Mucosa of rectum (tissue), 2 donors: ENCODE measurements around the gene OTOR.

Source experiments
- H3K27ac ChIP-seq, 2 donors: one replicate each; pipeline ENCODE4 v1.7.0; 2013; ENCODE audit warnings: inconsistent platforms in 2 of 2, low read depth in 2 of 2, low read length in 2 of 2
- H3K27me3 ChIP-seq, 2 donors: one replicate each; pipeline ENCODE4 v1.7.0; 2013; ENCODE audit warnings: low read length in 2 of 2; ENCODE audit not compliant: control insufficient read depth in 2 of 2, insufficient read depth in 2 of 2
- H3K36me3 ChIP-seq, 2 donors: one replicate each; pipeline ENCODE4 v1.7.0; 2013; ENCODE audit warnings: low read length in 2 of 2; ENCODE audit not compliant: control insufficient read depth in 2 of 2, insufficient read depth in 2 of 2
- H3K4me1 ChIP-seq, 2 donors: one replicate each; pipeline ENCODE4 v1.7.0; 2013; ENCODE audit warnings: low read length in 2 of 2, mild to moderate bottlenecking in 1 of 2; ENCODE audit not compliant: control insufficient read depth in 2 of 2, insufficient read depth in 2 of 2
- H3K4me3 ChIP-seq, 2 donors: one replicate each; pipeline ENCODE4 v1.7.0; 2013; ENCODE audit warnings: low read length in 2 of 2
- H3K9ac ChIP-seq, 2 donors: one replicate each; pipeline ENCODE4 v1.7.0; 2013; ENCODE audit warnings: low read length in 2 of 2, low read depth in 1 of 2, mild to moderate bottlenecking in 1 of 2
- H3K9me3 ChIP-seq, 2 donors: one replicate each; pipeline ENCODE4 v1.7.0; 2013; ENCODE audit warnings: low read length in 2 of 2; ENCODE audit not compliant: control insufficient read depth in 2 of 2
- donor health status: healthy.
- donor health status: Normal muscosa, but diverticular disease.

Gene OTOR

GRCh38 chr20:16745204-16745603 is 3.0 kb upstream of the OTOR start:
- no peak overlapping the region for H3K9ac ChIP-seq
- no peak overlapping the region for H3K4me3 ChIP-seq
- no peak overlapping the region for H3K27ac ChIP-seq
- H3K4me1 ChIP-seq = no peaks in the 10 kb centered on the region
- H3K36me3 ChIP-seq = peaks cover 8 to 19% of the 10 kb centered on the region in 2 donors
- H3K27me3 ChIP-seq = no peaks in the 10 kb centered on the region
- H3K9me3 ChIP-seq = no peaks in the 10 kb centered on the region

DNA sequence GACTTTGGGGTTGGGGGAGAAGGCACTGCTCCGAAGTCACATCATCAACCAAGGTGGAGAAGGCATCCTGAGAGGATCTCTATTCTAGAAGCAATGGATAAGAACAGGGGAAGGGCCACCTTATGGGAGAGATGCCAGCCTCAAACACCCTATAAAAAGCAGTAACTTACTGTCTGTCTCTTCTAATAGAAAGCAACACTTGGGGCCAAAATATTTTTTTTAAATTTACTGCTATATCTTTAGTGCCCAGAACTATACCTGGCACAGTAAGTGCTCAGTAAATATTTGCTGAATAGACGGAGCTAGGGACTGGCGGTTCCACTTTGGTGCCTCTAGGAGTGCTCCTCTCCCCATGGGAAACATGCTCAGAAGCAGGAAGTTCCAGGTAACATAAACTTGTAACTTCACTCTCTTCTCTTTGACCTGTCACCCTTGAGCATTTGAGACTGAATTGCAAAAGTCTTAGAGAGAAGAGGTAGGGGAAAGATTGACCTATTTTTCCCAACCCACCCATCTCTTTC is 807 bp upstream of the OTOR start:
- H3K4me1 ChIP-seq = no peaks in the 10 kb centered on the region
- no peak overlapping the region for H3K27ac ChIP-seq
- no peaks in the 10 kb centered on the region for H3K27me3 ChIP-seq
- H3K4me3 ChIP-seq = no peak overlapping the region
- H3K36me3 ChIP-seq = peaks cover 0 to 2% of the 10 kb centered on the region in 2 donors
- no peaks in the 10 kb centered on the region for H3K9me3 ChIP-seq
- H3K9ac ChIP-seq = no peak overlapping the region

DNA sequence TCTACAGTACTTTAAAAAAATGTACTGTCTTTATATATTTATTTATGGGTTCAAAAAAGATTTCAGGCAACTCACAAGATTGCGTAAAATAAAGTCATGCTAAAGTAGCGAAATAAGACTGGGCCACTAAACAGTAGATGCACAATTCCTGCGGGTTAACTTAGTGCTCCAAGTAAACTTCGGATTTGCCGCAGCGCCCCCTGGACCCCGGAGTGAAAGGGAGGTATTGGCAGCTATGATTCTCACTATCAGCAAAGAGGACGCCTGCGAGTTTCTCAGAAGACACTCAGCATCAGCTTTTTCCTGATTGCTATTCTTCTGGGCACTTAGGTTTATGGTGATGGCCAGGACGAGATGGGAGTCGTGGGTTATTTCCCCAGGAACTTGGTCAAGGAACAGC is 1.4 kb downstream of the OTOR start:
- Histone ChIP-seq H3K9ac (no peak overlapping the region), H3K9me3 (no peaks in the 10 kb centered on the region), H3K27ac (no peak overlapping the region), H3K27me3 (no peaks in the 10 kb centered on the region), H3K4me3 (no peak overlapping the region), H3K36me3 (no peaks in the 10 kb centered on the region), H3K4me1 (no peaks in the 10 kb centered on the region)

GRCh38 chr20:16752082-16752481 is 3.9 kb downstream of the OTOR start:
- H3K27ac ChIP-seq = no peak overlapping the region

GRCh38 chr20:16752901-16753300 is 4.7 kb downstream of the OTOR start:
- H3K4me1 ChIP-seq = no peaks in the 10 kb centered on the region
- no peaks in the 10 kb centered on the region for H3K27me3 ChIP-seq
- H3K4me3 ChIP-seq = no peak overlapping the region
- no peak overlapping the region for H3K9ac ChIP-seq
- H3K9me3 ChIP-seq = no peaks in the 10 kb centered on the region
- no peak overlapping the region for H3K27ac ChIP-seq
- H3K36me3 ChIP-seq = no peaks in the 10 kb centered on the region

More at GRCh38 chr20:16752082-16752481, 3.9 kb downstream of the OTOR start:
- H3K9ac ChIP-seq = no peak overlapping the region
- no peak overlapping the region for H3K4me3 ChIP-seq
- no peaks in the 10 kb centered on the region for H3K4me1 ChIP-seq
- no peaks in the 10 kb centered on the region for H3K36me3 ChIP-seq
- no peaks in the 10 kb centered on the region for H3K9me3 ChIP-seq
- no peaks in the 10 kb centered on the region for H3K27me3 ChIP-seq

DNA sequence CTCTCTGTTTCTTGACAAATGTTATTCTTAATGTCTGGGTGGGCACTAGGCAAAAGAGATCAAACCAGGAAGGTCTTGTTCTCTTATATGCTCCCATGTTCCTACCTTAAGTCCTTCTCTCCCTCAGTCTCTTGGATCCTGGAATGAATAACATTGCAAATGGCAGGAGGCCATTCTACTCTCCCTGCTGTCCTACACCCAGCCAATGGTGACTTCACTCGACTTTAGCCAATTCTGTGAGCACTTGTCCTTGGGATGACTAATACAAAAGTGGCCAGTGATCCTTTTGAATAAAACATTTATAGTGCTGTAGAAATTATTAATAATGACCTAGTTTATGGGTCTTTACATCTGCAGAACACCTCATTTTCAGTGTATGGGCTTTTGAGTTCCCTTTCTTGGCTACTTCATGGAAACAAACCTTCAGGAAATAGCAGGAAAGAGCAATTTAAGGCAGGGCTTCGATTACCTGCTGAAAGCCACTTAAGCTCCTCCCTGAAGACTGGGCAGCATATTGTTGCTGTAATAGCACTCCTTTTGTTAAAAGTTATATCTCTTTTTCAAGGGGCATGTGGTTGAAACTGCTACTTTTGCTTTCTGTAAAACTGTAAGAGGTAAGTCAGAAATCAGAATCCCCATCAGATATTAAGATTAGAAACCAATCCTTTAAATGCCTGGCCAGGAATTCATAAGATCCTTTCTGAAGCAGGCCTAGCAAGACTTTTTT is 10.5 kb downstream of the OTOR start:
- H3K27me3 ChIP-seq = peaks cover 0 to 1% of the 10 kb centered on the region in 2 donors

GRCh38 chr20:16759181-16759563 is 11.0 kb downstream of the OTOR start:
- Histone ChIP-seq H3K27ac (no peak overlapping the region), H3K9ac (no peak overlapping the region), H3K4me3 (no peak overlapping the region), H3K36me3 (no peaks in the 10 kb centered on the region), H3K4me1 (no peaks in the 10 kb centered on the region), H3K9me3 (no peaks in the 10 kb centered on the region), H3K27me3 (peaks cover 0 to 4% of the 10 kb centered on the region in 2 donors)

More for the DNA sequence above, 10.5 kb downstream of the OTOR start:
- Histone ChIP-seq H3K9me3 (no peaks in the 10 kb centered on the region), H3K4me3 (no peak overlapping the region), H3K36me3 (no peaks in the 10 kb centered on the region), H3K27ac (no peak overlapping the region), H3K4me1 (no peaks in the 10 kb centered on the region), H3K9ac (no peak overlapping the region)

GRCh38 chr20:16760431-16761304 is 12.5 kb downstream of the OTOR start:
- Histone ChIP-seq H3K9ac (no peak overlapping the region), H3K27ac (no peak overlapping the region), H3K4me3 (no peak overlapping the region)

GRCh38 chr20:16761305-16761829 is 13.2 kb downstream of the OTOR start:
- Histone ChIP-seq H3K27ac (no peak overlapping the region), H3K9ac (no peak overlapping the region), H3K4me1 (no peaks in the 10 kb centered on the region), H3K27me3 (peaks cover 0 to 7% of the 10 kb centered on the region in 2 donors), H3K9me3 (no peaks in the 10 kb centered on the region), H3K36me3 (no peaks in the 10 kb centered on the region), H3K4me3 (no peak overlapping the region)

More at GRCh38 chr20:16760431-16761304, 12.5 kb downstream of the OTOR start:
- Histone ChIP-seq H3K9me3 (no peaks in the 10 kb centered on the region), H3K4me1 (no peaks in the 10 kb centered on the region), H3K27me3 (peaks cover 0 to 6% of the 10 kb centered on the region in 2 donors), H3K36me3 (no peaks in the 10 kb centered on the region)

DNA sequence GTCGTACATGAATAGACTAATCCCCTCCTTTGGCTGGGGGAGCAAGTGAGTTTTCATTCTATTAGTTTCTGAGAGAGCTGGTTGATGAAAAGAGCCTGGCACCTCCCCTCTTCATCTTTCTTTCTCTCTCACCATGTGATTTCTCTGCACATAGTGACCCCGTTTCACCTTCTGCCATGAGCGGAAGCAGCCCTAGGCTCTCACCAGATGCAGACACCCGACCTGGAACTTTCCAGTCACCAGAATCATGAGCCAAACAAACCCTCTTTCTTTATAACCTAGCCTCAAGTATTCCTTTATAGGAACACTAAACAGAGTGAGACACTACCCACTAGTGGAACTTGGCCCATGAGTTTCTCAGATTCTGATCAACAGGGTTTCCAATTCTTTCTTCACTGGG is 16.4 kb downstream of the OTOR start:
- Histone ChIP-seq H3K27me3 (peaks cover 2 to 7% of the 10 kb centered on the region in 2 donors), H3K9ac (no peak overlapping the region), H3K9me3 (no peaks in the 10 kb centered on the region), H3K27ac (no peak overlapping the region), H3K36me3 (no peaks in the 10 kb centered on the region), H3K4me1 (no peaks in the 10 kb centered on the region), H3K4me3 (no peak overlapping the region)
